Osteoblast (primary cell): ENCODE data around the gene NKIRAS2. TPM values are rescaled to one million over a fixed set of nuclear protein-coding genes. Genes with fewer than 3 reads are reported as not detected.

Experiments
- DNase-seq: peaks from one replicate; pipeline ENCODE4 v3.0.0; 2011; ENCODE audit warnings: low spot score, mixed read lengths; ENCODE audit not compliant: insufficient read length; ENCODE audit errors: missing footprints
- H2AFZ ChIP-seq: 2 replicates; pipeline ENCODE4 v1.6.0; 2011; ENCODE audit warnings: mild to moderate bottlenecking, low read length
- H3K27ac ChIP-seq: 2 replicates; pipeline ENCODE4 v1.5.1; 2011; ENCODE audit warnings: mild to moderate bottlenecking, low read depth, low read length, moderate library complexity
- H3K27me3 ChIP-seq: 2 replicates; pipeline ENCODE4 v1.6.0; 2012; ENCODE audit warnings: mild to moderate bottlenecking, control low read depth, inconsistent platforms, low read length, moderate library complexity; ENCODE audit not compliant: insufficient read depth
- H3K36me3 ChIP-seq: 2 replicates; pipeline ENCODE4 v1.5.1; 2011; ENCODE audit warnings: mild to moderate bottlenecking, low read length, control low read depth, moderate library complexity; ENCODE audit not compliant: insufficient read depth
- H3K4me1 ChIP-seq: 2 replicates; pipeline ENCODE4 v1.5.1; 2011; ENCODE audit warnings: mild to moderate bottlenecking, low read length, control low read depth, moderate library complexity; ENCODE audit not compliant: insufficient read depth
- H3K4me2 ChIP-seq: 2 replicates; pipeline ENCODE4 v1.6.0; 2011; ENCODE audit warnings: mild to moderate bottlenecking, low read length; ENCODE audit not compliant: insufficient read depth
- H3K4me3 ChIP-seq: fragments of 200-600 bp; sonication (generic); 3 replicates; pipeline ENCODE4 v1.5.1; 2012; ENCODE audit warnings: mild to moderate bottlenecking, low read length, inconsistent platforms; ENCODE audit not compliant: insufficient read depth
- H3K79me2 ChIP-seq: 2 replicates; pipeline ENCODE4 v1.6.0; 2012; ENCODE audit warnings: mild to moderate bottlenecking, low read length, control low read depth, inconsistent platforms; ENCODE audit not compliant: insufficient read depth
- H3K9me3 ChIP-seq: 2 replicates; pipeline ENCODE4 v1.5.1; 2011; ENCODE audit warnings: low read depth, low read length, control low read depth
- H4K20me1 ChIP-seq: 2 replicates; pipeline ENCODE4 v1.6.0; 2012; ENCODE audit warnings: mild to moderate bottlenecking, low read length, control low read depth; ENCODE audit not compliant: insufficient read depth
- total RNA-seq: library from RNA; depleted of rRNA; stranded (reverse); fragments of >200 nt; gene quantifications from 2 replicates; pipeline ENCODE4 v1.2.3, GENCODE V29; 2012
- TF ChIP-seq, protein P1 (sequence below): IDR thresholded peaks from 2 replicates; pipeline ENCODE4 v1.5.1; 2011; ENCODE audit warnings: mild to moderate bottlenecking, low read depth, low read length, moderate library complexity; ENCODE audit errors: extremely low read depth

The NKIRAS2 gene
- total RNA-seq, 1 donor = 39.1 TPM

DNA sequence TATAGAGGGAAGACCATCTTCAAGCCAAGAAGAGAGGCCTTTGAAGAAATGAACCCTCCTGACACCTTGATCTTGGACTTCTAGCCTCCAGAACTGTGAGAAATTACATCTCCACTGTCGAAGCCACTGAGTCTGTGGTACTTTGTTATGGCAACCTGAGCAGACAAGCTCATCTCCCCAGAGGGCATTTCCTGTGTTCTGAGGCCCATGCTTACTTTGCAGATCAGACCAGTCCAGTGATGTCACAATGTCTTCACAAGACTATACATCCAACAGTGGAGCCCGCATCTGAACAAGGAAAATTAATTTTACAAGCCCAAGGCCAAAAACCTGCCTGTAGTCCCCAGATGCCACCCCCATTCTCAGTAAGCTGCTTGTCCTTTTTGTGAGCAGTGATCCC is 45.3 kb downstream of the NKIRAS2 start:
- no peak overlapping the region for H3K4me2 ChIP-seq
- TF ChIP-seq, protein P1, sequence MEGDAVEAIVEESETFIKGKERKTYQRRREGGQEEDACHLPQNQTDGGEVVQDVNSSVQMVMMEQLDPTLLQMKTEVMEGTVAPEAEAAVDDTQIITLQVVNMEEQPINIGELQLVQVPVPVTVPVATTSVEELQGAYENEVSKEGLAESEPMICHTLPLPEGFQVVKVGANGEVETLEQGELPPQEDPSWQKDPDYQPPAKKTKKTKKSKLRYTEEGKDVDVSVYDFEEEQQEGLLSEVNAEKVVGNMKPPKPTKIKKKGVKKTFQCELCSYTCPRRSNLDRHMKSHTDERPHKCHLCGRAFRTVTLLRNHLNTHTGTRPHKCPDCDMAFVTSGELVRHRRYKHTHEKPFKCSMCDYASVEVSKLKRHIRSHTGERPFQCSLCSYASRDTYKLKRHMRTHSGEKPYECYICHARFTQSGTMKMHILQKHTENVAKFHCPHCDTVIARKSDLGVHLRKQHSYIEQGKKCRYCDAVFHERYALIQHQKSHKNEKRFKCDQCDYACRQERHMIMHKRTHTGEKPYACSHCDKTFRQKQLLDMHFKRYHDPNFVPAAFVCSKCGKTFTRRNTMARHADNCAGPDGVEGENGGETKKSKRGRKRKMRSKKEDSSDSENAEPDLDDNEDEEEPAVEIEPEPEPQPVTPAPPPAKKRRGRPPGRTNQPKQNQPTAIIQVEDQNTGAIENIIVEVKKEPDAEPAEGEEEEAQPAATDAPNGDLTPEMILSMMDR = no peak
- H3K9me3 ChIP-seq = no peaks in the 10 kb centered on the region
- no peak for DNase-seq
- no peaks in the 10 kb centered on the region for H3K36me3 ChIP-seq
- H3K79me2 ChIP-seq = no peaks in the 10 kb centered on the region
- H3K4me1 ChIP-seq = no peaks in the 10 kb centered on the region
- H4K20me1 ChIP-seq = no peaks in the 10 kb centered on the region
- H3K27ac ChIP-seq = no peak overlapping the region
- no peak overlapping the region for H2AFZ ChIP-seq
- H3K4me3 ChIP-seq = no peak overlapping the region
- peaks cover 13% of the 10 kb centered on the region for H3K27me3 ChIP-seq

DNA sequence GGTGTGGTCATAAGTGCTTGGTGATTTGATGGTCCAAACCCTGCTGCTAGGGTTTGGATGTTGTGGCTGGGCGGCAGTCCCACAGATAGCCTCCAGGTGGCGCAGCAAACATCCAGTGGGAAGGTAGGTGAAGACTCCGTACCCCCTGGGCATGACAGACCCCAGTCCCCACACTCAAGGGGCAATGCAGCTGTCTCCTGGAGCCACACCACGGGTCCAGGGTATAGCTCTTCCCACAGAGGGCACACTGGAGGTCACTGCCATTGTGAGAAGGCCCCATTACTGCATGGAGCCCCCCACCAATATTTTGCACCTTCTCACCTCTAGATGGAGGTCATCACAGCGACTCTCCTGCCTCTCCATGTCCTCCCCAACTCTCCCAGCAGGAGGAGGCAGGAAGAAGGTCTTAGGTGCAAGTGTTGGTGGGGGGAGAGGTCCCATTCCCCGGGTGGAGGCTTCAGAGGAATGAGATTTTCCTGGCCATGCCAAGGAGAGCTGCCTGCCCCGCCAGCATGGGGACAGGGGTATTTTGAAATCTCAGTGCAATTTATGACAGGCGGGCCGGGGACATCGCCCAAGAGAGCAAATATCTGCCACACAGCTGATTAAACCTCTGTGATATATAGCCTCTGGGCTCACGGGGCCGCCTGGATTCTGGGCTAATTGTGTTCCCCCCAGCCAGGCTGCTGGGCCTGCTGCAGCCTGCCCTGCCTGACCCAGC is 47.6 kb downstream of the NKIRAS2 start:
- TF ChIP-seq, protein P1 = peak; percentile 87
- H3K27ac ChIP-seq = no peak overlapping the region
- H3K9me3 ChIP-seq = no peaks in the 10 kb centered on the region
- H3K4me2 ChIP-seq = no peak overlapping the region
- H3K4me3 ChIP-seq = no peak overlapping the region
- H3K36me3 ChIP-seq = no peaks in the 10 kb centered on the region
- H3K4me1 ChIP-seq = no peaks in the 10 kb centered on the region
- peaks cover 32% of the 10 kb centered on the region for H3K27me3 ChIP-seq
- no peaks in the 10 kb centered on the region for H3K79me2 ChIP-seq
- DNase-seq = peak; percentile 95
- no peak overlapping the region for H2AFZ ChIP-seq
- H4K20me1 ChIP-seq = no peaks in the 10 kb centered on the region

DNA sequence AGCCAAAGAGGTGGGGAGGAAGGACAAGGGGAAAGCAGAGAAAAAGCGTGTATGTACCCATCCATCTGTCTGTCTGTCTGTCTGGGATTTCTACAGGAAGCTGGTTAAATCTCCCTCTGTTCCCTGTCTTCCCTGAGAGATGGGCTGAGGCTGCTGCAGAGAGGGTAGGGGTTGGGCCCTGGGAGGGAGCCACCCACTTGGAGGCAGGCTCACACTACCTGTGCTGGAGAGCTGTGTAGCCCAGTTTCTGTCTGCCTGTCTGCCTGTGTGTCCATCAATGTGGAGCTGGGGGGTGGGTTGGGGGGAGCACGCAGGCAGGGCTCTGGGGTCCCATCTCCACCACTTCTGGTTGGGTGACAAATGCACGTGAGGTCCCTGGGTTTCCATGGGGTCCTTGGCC is 49.1 kb downstream of the NKIRAS2 start:
- no peak overlapping the region for H2AFZ ChIP-seq
- H3K27ac ChIP-seq = no peak overlapping the region
- no peaks in the 10 kb centered on the region for H3K4me1 ChIP-seq
- H3K79me2 ChIP-seq = no peaks in the 10 kb centered on the region
- TF ChIP-seq, protein P1 = no peak
- H4K20me1 ChIP-seq = no peaks in the 10 kb centered on the region
- no peaks in the 10 kb centered on the region for H3K9me3 ChIP-seq
- no peak for DNase-seq
- no peaks in the 10 kb centered on the region for H3K36me3 ChIP-seq
- H3K27me3 ChIP-seq = peaks cover 46% of the 10 kb centered on the region
- no peak overlapping the region for H3K4me3 ChIP-seq
- no peak overlapping the region for H3K4me2 ChIP-seq

DNA sequence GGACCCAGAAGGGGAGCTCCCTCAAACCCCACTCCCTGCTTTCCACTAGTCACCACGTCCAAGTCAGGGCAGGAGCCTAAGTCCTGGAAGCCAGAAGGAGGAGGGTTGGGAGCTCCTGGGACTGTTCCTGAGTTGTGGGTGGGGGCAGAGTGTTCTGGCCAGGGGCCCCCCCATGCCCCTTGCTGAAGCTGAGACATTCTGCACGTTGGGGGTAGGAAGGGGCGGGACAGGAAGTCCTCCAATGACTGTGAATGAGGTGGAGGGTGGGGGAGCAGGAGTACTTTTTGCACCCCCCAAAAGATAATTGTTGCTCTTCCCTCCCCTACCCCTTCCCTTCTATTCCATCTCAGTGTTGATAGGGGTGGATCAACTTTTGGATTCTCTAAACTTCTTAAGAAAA is 51.9 kb downstream of the NKIRAS2 start:
- Histone ChIP-seq H3K79me2 (no peaks in the 10 kb centered on the region), H3K36me3 (no peaks in the 10 kb centered on the region), H3K9me3 (no peaks in the 10 kb centered on the region), H3K4me3 (no peak overlapping the region), H3K27ac (no peak overlapping the region), H3K4me1 (no peaks in the 10 kb centered on the region), H3K4me2 (no peak overlapping the region), H4K20me1 (no peaks in the 10 kb centered on the region), H3K27me3 (peaks cover 43% of the 10 kb centered on the region), H2AFZ (no peak overlapping the region)
- no peak for DNase-seq
- TF ChIP-seq, protein P1 = no peak
